Measurements from ENCODE around the gene SELENOK. TPM values are rescaled to one million over a fixed set of nuclear protein-coding genes. Genes with fewer than 3 reads are reported as not detected.
A peak's percentile ranks its signal among the peaks of the same experiment; 100 is the strongest.

Gene SELENOK
- total RNA-seq, 2 donors from 2014 or later, result 36.6 to 41.8 TPM

DNA sequence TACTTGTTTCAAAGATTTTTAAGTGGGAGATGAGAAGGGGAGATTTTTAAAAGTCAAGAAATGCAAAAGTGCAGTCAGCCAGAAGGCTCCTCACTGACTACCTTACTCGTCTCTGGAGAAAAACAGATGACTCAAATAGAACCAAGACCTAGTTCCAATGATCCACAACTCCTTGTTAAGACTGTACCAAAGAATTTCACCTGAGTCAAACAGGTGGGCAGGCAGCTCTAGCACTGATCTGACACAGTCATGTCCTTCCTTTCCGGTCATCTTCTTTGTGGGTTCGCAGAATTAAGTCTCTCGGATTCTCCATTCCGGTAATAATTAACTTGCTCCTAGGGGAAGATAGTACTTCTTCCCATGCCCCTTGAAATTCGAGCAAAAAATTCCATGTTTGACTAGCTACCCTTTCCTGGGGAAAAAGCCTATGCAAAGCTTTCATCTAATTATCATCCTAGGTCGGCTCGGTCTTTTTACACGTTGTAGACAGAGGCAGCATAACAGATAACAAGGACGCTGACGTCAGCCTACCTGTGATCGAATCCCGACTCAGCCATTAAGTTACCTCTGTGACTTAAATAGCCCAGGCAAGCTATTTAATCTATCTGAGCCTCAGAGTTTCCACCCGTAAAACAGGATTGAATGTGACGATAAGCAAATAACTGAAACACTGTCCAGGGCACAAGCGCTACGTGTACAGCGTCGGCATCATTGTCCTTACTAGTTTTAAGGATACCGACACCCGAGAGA, 758 bp downstream of the SELENOK start:
- peaks cover 34 to 40% of the 10 kb centered on the region in 2 donors for H3K36me3 Mint-ChIP-seq
- ATAC-seq (peak; percentile 8 to 23), DNase-seq (ENCODE audit: low spot score in 2 of 2) (peak in 1 of 2 donors; percentile 30)
- H3K9me3 Mint-ChIP-seq, result peaks cover 11 to 16% of the 10 kb centered on the region in 2 donors
- H3K27ac Mint-ChIP-seq, result peak overlapping the region; percentile 98 to 99

DNA sequence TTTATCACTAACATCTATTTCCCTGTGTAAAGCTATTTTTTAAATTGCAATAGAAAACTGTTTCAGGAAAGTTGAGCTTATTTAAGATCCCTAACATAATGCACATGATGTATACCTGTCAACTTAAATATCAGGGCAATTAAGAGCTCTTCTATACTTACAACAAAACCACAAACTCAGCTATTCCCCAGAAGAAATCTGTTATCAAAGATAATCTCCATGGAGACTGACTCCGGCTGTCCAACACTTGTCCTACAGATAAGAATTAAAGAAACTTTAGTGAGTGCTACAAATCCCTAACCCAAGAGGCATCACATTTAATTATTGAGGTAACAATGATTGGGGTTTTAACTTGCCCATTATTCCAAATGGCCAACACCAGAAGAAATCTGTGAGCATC, 3.4 kb downstream of the SELENOK start:
- Mint-ChIP-seq H3K27ac (no peak overlapping the region), H3K9me3 (peaks cover 8 to 13% of the 10 kb centered on the region in 2 donors), H3K36me3 (peaks cover 30 to 32% of the 10 kb centered on the region in 2 donors)
- DNase-seq (ENCODE audit: low spot score in 2 of 2), result no peak
- ATAC-seq, result no peak

DNA sequence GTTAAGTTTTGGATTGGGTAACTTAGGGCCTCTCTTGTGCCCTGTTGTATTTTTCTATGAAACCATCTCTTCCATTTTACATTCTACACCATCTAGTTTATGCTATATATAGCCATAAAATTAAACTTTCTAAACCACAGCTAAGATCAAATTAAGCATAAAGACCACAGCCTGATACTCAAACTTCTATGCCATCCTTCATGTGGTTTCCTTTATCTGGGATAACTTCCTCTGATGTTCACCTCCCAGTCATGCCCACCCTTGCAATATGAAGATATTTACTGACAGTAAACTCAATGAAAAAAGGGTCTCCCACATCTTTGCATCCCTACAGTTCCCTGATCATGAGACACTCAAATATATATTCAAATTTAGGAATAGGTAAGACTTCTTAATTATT, 4.2 kb downstream of the SELENOK start:
- DNase-seq (ENCODE audit: low spot score in 2 of 2), result no peak
- peaks cover 4 to 5% of the 10 kb centered on the region in 2 donors for H3K9me3 Mint-ChIP-seq
- H3K36me3 Mint-ChIP-seq, result peaks cover 25 to 27% of the 10 kb centered on the region in 2 donors
- H3K27ac Mint-ChIP-seq, result no peak overlapping the region
- no peak for ATAC-seq

DNA sequence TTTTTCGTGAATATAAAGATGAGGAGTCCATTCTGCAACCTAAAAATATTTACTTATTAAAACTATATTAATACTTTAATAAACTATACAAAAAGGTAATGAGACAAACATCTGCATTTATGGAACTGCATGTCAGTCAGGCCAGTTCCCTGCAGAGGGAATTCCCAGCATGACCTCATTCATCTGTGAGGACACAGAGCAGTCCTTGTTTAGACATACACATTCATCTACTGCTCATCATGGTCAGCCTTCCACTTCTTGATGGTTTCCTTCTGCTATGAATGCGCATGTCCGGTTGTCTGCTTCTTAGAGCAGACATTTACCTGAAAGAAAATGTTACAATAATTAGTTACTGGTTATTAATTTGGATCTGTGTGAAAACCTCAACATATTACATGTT, 6.4 kb downstream of the SELENOK start:
- no peak for ATAC-seq
- H3K9me3 Mint-ChIP-seq, result peaks cover 0 to 4% of the 10 kb centered on the region in 2 donors
- no peak overlapping the region for H3K27ac Mint-ChIP-seq
- H3K36me3 Mint-ChIP-seq, result peaks cover 10 to 23% of the 10 kb centered on the region in 2 donors
- no peak for DNase-seq (ENCODE audit: low spot score in 2 of 2)

DNA sequence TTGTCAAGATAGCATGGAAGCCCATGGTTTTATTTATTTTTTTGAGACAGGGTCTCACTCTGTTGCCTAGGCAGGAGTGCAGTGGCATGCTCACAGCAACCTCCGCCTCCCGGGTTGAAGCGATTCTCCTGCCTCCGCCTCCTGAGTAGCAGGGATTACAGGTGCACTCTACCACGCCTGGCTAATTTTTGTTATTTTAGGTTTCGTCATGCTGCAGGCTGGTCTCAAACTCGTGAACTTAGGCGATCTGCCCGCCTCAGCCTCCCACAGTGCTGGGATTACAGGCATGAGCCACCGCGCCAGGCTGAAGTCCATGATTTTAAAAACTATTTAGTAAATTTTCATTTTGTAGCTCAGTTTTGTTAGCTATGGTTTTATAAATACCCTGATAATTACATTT, 7.0 kb downstream of the SELENOK start:
- DNase-seq (ENCODE audit: low spot score in 2 of 2) (no peak), ATAC-seq (no peak)
- Mint-ChIP-seq H3K27ac (no peak overlapping the region), H3K9me3 (peaks cover 0 to 4% of the 10 kb centered on the region in 2 donors), H3K36me3 (peaks cover 6 to 23% of the 10 kb centered on the region in 2 donors)

DNA sequence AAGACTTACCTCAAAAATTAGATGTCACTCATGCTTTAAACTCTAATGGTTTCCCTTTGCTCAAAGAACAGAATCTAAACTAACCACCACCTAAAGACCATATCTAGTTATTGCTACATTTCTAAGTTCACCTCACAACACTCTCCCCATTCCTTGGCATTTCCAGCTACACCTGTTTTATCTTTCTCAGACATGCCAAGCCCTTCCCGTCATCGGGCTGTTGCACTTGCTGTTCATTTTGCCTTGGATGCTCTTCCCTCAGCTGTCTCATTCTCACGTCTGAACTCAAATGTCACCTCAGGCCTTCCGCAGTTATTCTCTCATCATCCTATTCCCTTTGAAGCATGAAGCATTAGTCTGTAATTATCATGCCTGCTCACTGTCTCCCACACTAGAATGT, 8.7 kb downstream of the SELENOK start:
- peaks cover 10 to 24% of the 10 kb centered on the region in 2 donors for H3K36me3 Mint-ChIP-seq
- H3K9me3 Mint-ChIP-seq, result peaks cover 0 to 4% of the 10 kb centered on the region in 2 donors
- ATAC-seq, result no peak
- peak overlapping the region; percentile 1 to 89 for H3K27ac Mint-ChIP-seq
- DNase-seq (ENCODE audit: low spot score in 2 of 2), result no peak

DNA sequence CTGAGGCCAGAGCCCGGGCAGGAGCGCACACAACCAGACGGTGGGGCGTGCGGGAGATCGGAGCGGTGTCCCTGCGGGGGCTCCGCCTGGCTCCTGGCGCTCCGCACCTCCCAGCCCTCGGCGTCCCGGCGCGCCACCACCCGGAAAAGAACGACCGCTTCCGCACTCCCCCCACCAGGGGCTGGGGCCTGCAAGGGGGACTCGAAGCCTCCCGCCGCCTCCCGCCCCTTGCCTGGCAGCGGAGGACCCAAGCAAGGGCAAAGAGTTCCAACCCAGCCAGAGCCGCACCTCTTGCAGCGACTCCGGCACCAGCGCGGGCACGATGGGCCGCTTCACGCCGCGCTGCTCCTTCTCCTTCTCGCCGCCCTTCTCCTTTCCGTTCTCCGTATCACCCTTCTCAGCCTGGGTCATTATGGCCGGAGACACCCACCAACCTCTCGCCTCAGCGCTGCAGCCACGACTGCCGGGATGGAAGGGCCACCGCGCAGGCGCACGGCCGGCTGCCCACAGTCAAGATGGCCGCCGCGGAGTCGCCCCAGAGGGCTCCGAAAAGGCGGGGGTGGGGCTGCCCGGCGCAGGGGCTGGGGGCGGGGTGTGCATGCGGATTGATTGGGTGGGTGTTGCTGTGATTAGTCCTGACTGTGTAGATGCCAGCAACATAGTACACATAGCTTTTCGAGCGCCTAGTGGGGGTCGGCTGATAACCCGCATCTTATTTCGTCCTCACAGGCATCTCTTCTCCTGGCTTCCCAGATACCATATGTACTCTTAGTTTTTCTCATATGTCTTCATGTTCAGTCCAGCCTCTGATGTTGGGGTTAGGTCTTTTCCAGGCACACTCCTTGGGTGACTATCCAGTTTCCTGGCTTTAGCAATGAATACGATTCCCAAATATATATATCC, 9.7 kb downstream of the SELENOK start, which contains the start of gene ACTR8:
Gene ACTR8, minus strand, starts transcription at position 462 of the 903 bp plus-strand sequence. Its CDS starts 51 bp downstream, at position 411.
- peak within 1 kb of the TSS; percentile 89 to 100 for H3K27ac Mint-ChIP-seq
- peaks cover 12 to 19% of the 10 kb centered on the region in 2 donors for H3K36me3 Mint-ChIP-seq
- peaks cover 0 to 4% of the 10 kb centered on the region in 2 donors for H3K9me3 Mint-ChIP-seq
- ATAC-seq (peak; percentile 89 to 93), DNase-seq (ENCODE audit: low spot score in 2 of 2) (peak; percentile 86 to 90)

DNA sequence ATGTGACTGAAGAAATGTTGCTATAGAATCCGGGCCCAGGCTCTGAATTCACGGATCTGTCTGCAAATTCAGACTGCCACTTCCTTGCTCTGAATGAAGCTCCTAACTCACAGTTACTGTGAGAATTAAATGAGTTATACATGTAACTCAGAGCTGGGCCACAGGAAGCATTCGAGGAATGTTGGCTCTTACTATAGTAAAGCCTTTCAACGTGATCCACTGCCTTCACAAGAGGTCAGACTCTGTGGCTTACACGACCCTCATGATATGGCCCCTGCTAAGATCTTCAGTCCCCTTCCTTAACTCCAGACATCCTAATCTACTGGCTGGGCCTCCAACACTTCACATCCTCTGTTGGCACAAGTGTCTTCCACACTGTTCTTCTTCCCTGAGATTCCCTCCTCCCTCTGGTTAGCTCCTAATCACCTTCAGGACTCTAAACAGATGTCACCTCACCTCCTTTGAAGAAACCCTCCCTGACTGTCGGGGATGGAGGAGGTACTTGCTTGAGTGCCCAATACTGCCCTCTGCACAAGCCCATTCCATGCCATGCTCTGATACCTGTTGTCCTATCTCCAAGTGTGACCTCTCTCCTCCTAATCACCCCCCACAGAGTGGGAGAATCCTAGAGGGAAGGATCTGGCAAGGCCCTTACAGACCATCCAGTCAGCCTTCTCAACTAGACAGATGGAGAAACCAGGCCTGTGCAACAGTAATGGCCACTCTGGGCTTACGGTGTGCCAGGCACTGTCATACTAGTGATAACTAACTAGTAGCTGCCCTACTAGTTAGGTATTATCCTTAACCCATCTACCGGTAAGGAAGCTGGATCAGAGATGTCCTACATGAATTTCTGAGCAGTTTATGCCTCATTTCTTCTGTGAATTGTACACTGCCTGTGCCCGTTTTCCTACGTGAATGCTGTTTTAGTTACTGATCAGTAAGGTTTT, 11.0 kb downstream of the SELENOK start:
- DNase-seq (ENCODE audit: low spot score in 2 of 2), result no peak
- peaks cover 0 to 4% of the 10 kb centered on the region in 2 donors for H3K9me3 Mint-ChIP-seq

DNA sequence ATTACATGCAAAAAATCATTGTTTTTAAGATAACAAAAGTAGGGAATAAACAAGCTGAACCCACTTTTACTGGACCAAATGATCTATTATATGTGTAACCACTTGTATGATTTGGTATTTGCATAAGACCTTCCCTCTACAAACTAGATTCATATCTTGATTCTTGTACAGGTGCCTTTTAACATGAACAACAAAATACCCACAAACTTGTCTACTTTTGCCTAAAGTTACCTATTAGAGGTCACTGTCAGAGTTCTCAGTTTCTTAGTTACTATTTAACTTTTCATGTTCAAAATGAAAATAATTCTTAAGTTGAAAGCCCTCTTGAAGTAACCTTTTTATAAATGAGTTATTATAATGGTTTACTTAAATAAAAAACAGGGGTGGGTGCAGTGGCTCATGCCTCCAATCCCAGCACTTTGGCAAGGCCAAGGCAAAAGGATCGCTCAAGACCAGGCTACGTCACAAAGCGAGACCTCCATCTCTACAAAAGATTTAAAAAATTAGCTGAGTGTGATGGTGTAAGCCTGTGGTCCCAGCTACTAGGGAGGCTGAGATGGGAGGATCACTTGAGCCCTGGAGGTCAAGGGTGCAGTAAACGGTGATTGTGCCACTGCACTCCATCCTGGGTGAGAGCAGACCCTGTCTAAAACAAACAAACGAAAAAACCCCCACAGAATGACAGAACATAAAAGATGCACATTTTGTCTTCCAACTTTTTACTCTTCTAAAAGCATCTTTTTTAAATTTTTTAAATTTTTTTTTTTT, 25.7 kb downstream of the SELENOK start:
- Mint-ChIP-seq H3K9me3 (no peaks in the 10 kb centered on the region), H3K27ac (peak overlapping the region in 1 of 2 donors; percentile 68), H3K36me3 (peaks cover 0 to 7% of the 10 kb centered on the region in 2 donors)
- no peak for ATAC-seq
- no peak for DNase-seq (ENCODE audit: low spot score in 2 of 2)

More for the DNA sequence above, 11.0 kb downstream of the SELENOK start:
- Mint-ChIP-seq H3K36me3 (peaks cover 12 to 25% of the 10 kb centered on the region in 2 donors), H3K27ac (peak overlapping the region; percentile 79 to 89)
- ATAC-seq, result no peak

DNA sequence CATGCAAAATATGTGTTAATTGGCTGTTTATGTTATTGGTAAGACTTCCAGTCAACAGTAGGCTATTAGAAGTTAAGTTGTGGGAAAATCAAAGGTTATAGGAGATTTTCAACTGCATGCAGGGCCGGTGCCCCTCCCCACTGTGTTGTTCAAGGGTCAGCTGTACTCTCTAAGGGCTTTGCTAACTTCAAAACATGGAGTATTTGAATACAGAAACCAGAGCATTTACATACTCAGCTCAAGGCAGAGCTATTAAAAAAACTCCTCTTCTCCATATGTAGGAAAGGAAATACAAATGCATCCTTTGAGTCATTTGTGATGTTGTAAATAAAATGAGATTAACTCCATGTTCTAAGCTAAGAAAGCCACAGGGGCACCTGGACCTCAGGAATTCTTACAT, 28.5 kb downstream of the SELENOK start:
- DNase-seq (ENCODE audit: low spot score in 2 of 2) (no peak), ATAC-seq (no peak)
- peaks cover 0 to 3% of the 10 kb centered on the region in 2 donors for H3K36me3 Mint-ChIP-seq
- H3K9me3 Mint-ChIP-seq, result no peaks in the 10 kb centered on the region
- H3K27ac Mint-ChIP-seq, result no peak overlapping the region

DNA sequence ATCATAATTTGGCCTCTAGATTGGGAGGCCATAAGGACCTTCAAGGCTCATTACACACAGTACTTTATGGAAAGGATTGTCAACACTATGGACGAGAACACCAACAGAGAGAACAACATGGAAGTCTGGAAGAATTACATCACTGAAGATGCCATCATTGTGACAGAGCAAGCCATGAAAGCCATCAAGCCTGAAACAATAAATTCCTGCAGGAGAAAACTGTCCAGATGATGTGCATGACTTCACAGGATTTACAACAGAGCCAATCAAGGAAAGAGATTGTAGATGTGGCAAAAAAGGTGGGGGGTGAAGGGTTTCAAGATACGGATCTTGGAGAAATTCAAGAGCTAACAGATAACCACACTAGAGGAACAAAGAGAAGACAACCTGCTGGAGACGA, 29.4 kb downstream of the SELENOK start:
- no peak for DNase-seq (ENCODE audit: low spot score in 2 of 2)
- Mint-ChIP-seq H3K27ac (no peak overlapping the region), H3K36me3 (no peaks in the 10 kb centered on the region), H3K9me3 (no peaks in the 10 kb centered on the region)
- ATAC-seq, result no peak

DNA sequence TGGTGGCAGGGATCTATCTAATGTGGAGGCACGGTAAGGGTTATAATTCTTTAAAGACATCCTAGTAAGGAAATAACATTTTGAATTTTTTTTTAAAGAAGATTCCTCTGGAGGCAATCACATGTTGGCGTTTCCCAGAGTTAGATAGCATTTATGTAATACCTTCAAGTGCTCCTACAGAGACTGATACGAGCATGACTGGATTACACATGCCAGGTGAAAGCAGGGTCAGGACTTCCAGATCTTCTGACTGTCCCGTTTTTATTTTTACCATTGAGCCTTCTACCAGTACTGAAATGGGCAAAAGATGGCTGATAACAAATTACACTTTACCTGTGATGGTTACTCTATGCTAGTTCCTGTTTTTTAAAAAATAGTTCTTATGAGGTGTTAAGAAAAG, 31.5 kb downstream of the SELENOK start:
- no peak for ATAC-seq
- Mint-ChIP-seq H3K27ac (no peak overlapping the region), H3K9me3 (no peaks in the 10 kb centered on the region), H3K36me3 (no peaks in the 10 kb centered on the region)
- DNase-seq (ENCODE audit: low spot score in 2 of 2), result no peak

DNA sequence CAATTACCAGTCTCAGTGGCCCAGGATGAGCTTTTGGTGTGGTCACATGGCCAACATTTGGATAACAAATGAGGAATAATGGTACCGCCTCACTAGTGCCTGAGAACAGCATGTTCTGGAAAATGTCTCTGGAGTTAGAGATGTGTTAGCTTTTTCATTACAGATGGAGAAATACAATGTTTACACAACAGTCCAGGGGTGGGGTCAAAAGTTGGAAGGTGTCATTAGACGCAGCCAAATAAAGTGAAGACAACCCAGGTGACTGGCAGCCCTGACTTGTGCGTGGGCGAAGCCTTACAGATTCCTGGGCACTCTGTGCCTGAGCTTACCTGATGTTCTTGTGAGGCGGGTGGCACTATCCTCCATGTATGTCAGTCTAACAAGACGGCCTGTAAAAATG, 32.5 kb downstream of the SELENOK start:
- H3K27ac Mint-ChIP-seq, result no peak overlapping the region
- no peaks in the 10 kb centered on the region for H3K36me3 Mint-ChIP-seq
- DNase-seq (ENCODE audit: low spot score in 2 of 2) (no peak), ATAC-seq (no peak)
- H3K9me3 Mint-ChIP-seq, result no peaks in the 10 kb centered on the region

DNA sequence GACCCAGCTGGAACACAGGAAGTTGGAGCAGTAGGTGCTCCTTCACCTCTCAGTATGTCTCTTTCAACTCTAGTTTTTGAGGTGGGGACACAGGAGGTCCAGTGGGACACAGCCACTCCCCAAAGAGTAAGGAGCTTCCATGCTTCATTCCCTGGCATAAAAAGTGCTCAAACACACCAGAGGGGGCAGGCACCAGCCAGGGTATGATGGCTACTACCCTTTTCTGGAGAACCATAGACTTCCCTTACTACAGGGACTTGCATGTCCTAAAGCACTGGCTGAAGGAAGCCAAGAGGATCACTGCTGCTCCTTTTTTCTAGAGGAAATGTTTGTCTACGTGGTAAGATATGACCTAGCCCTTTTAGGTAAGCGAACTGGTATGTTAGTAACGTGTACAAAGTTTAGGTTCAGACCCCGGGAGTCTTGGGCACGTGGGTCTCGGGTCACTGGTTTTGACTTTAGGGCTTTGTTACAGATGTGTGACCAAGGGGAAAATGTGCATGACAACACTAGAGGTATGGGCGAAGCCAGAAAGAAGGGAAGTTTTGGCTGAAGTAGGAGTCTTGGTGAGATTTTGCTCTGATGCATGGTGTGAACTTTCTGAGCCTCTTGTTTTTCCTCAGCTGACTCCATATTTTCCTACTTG, 33.4 kb downstream of the SELENOK start:
- Mint-ChIP-seq H3K27ac (no peak overlapping the region), H3K9me3 (no peaks in the 10 kb centered on the region), H3K36me3 (no peaks in the 10 kb centered on the region)
- ATAC-seq (no peak), DNase-seq (ENCODE audit: low spot score in 2 of 2) (no peak)

DNA sequence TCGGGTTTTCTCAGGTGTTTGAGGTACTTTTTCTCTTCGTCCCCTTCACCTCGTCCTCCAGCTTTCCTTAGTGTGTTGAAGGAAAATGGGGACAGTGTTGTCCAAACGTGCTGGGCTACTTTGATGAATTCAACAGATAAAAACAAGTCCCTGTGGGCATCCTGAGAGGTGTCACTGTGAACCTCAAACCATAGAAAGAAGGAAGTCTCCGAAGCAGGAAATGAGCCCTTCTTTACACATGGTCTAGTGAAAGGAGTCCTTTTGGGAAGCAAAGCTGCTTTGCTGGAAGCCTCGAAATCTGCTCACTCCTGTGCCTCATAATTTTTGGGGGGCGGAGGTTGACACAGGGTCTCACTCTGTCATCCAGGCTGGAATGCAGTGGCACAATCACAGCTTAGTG, 34.7 kb downstream of the SELENOK start:
- H3K27ac Mint-ChIP-seq, result no peak overlapping the region
- ATAC-seq, result no peak
- no peaks in the 10 kb centered on the region for H3K36me3 Mint-ChIP-seq
- DNase-seq (ENCODE audit: low spot score in 2 of 2), result no peak
- H3K9me3 Mint-ChIP-seq, result no peaks in the 10 kb centered on the region

Data from activated naive CD4-positive, alpha-beta T cell treated with anti-CD3 and anti-CD28 coated beads, Interleukin-2, amount 50 U/mL, for 72 hours (primary cell).